Body of pancreas (tissue), 4 donors: ENCODE data around the gene SHLD2. TPM values are rescaled to one million over a fixed set of nuclear protein-coding genes. Genes with fewer than 3 reads are reported as not detected.
A peak's percentile ranks its signal among the peaks of the same experiment; 100 is the strongest.
"Not testable (repeated sequence)": the region's sequence is repeated elsewhere in the genome, so short reads cannot be mapped to it uniquely, and the experiment has no call there.

Experiments used
- ATAC-seq: fragments of 150-250 bp; one replicate; pipeline ENCODE4 v1.9.1; 2016
- DNase-seq, 4 donors: peaks; one replicate each; pipeline ENCODE4 v3.0.0-alpha.2; 2019
- H3K27ac ChIP-seq, 4 donors: fragments of 200-600 bp; sonication (generic); 1 replicate in 3 of 4; 2 replicates in 1 of 4; pipeline versions ENCODE4 v1.5.1 to v1.6.1; 2016 to 2019; ENCODE audit warnings: mild to moderate bottlenecking in 1 of 4, mixed read lengths in 1 of 4, moderate library complexity in 1 of 4
- H3K27me3 ChIP-seq, 2 donors: fragments of 200-600 bp; sonication (generic); one replicate each; pipeline ENCODE4 v1.6.0; 2016; ENCODE audit warnings: mild to moderate bottlenecking in 1 of 2
- H3K36me3 ChIP-seq, 2 donors: fragments of 200-600 bp; sonication (generic); replicated peaks in 1 of 2; 2 replicates each; pipeline ENCODE4 v1.5.1; 2016; ENCODE audit warnings: low read depth in 2 of 2; ENCODE audit not compliant: insufficient read depth in 1 of 2
- H3K4me1 ChIP-seq: fragments of 200-600 bp; sonication (generic); one replicate; pipeline ENCODE4 v1.6.0; 2016
- H3K4me3 ChIP-seq, 2 donors: fragments of 200-600 bp; sonication (generic); 1 replicate in 1 of 2; 2 replicates in 1 of 2; pipeline ENCODE4 v1.5.1; 2016 to 2019
- H3K9me3 ChIP-seq, 3 donors: fragments of 200-600 bp; sonication (generic); 1 replicate in 2 of 3; 2 replicates in 1 of 3; pipeline ENCODE4 v1.5.1; 2016
- POLR2A ChIP-seq, 3 donors: fragments of 450-650 bp; IDR thresholded peaks; one replicate each; pipeline ENCODE4 v1.6.1; 2016; ENCODE audit warnings: antibody characterized with exemption in 3 of 3, mild to moderate bottlenecking in 2 of 3
- WGBS, 2 donors: methylation state at CpG; one replicate each; pipeline ENCODE4 v1.1.5; 2017; 5-methylcytosine and 5-hydroxymethylcytosine counted together
- intact Hi-C: fragments of 100-400 bp; cut with DNase I; formaldehyde crosslinking; loops from one replicate; pipeline ENCODE4 v1.15.1; 2023
- total RNA-seq, 2 donors: library from RNA; depleted of rRNA; stranded (reverse); fragments of >200 nt; gene quantifications; one replicate each; pipeline ENCODE4 v1.1.0, GENCODE V29; 2016
- TF ChIP-seq, protein P1 (sequence below), 7 experiments: fragments of 450-650 bp in 4 of 7; fragments of 200-600 bp in 3 of 7; sonication (generic) in 3 of 7; IDR thresholded peaks; one replicate each; pipeline ENCODE4 v1.5.1; 2016 to 2019; ENCODE audit warnings: antibody characterized with exemption in 7 of 7

The SHLD2 gene
- total RNA-seq, 2 donors from 2014 or later: 15.2 to 16.3 TPM

DNA sequence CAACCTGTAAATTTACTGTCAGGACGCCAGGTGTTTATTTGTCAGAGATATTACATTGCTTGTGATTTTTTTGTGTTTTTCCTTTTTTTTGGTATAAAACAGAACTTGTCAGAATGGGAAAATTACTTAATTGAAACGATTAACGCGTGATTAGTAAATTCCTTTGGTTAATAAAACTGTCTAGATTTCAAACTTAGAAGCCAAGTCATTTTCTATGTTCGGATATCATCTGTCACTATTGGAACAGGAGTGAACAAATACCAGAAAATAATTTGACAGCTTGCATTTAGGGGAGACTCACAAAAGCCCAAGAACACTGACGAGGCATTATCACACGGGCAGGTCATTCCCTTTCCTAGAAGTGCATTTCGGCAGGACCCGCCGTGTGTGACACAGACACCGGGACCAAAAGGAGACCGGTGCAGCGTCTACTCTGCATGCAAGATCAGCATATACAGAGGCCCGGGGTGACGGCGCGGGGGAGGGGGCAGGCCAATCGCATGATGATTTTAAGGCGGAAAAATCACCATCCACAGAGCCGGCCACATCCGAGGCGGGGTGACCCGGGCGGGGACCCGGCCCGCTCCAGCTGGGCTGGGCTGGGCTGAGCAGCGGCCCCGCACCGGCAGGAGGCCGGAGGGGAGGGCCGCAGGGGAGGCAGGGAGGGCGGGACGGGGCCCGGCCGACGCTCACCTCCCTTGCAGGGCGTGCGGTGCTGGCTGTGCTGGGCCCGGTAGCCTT is 1.2 kb upstream of the SHLD2 start:
- 1 to 2% methylated on average over 14 to 36 of the region's 39 CpGs for WGBS, 2 donors
- TF ChIP-seq, protein P1, sequence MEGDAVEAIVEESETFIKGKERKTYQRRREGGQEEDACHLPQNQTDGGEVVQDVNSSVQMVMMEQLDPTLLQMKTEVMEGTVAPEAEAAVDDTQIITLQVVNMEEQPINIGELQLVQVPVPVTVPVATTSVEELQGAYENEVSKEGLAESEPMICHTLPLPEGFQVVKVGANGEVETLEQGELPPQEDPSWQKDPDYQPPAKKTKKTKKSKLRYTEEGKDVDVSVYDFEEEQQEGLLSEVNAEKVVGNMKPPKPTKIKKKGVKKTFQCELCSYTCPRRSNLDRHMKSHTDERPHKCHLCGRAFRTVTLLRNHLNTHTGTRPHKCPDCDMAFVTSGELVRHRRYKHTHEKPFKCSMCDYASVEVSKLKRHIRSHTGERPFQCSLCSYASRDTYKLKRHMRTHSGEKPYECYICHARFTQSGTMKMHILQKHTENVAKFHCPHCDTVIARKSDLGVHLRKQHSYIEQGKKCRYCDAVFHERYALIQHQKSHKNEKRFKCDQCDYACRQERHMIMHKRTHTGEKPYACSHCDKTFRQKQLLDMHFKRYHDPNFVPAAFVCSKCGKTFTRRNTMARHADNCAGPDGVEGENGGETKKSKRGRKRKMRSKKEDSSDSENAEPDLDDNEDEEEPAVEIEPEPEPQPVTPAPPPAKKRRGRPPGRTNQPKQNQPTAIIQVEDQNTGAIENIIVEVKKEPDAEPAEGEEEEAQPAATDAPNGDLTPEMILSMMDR (IDR thresholded peaks at IDR 0.05): peak in 2 of 7 experiments; percentile 3 to 9
- peak; percentile 2 to 68 (median 58) for TF ChIP-seq POLR2A (IDR thresholded peaks at IDR 0.05)
- Histone ChIP-seq H3K9me3 (no peaks in the 10 kb centered on the region), H3K27me3 (no peaks in the 10 kb centered on the region), H3K4me3 (peak overlapping the region; percentile 32 to 61), H3K27ac (peak overlapping the region; percentile 96 to 99 (median 98)), H3K4me1 (peaks cover 42% of the 10 kb centered on the region), H3K36me3 (peaks cover 0 to 2% of the 10 kb centered on the region in 2 donors)
- DNase-seq: peak; percentile 72 to 84 (median 80)
- intact Hi-C loops: no loop called here
- peak; percentile 23 for ATAC-seq

DNA sequence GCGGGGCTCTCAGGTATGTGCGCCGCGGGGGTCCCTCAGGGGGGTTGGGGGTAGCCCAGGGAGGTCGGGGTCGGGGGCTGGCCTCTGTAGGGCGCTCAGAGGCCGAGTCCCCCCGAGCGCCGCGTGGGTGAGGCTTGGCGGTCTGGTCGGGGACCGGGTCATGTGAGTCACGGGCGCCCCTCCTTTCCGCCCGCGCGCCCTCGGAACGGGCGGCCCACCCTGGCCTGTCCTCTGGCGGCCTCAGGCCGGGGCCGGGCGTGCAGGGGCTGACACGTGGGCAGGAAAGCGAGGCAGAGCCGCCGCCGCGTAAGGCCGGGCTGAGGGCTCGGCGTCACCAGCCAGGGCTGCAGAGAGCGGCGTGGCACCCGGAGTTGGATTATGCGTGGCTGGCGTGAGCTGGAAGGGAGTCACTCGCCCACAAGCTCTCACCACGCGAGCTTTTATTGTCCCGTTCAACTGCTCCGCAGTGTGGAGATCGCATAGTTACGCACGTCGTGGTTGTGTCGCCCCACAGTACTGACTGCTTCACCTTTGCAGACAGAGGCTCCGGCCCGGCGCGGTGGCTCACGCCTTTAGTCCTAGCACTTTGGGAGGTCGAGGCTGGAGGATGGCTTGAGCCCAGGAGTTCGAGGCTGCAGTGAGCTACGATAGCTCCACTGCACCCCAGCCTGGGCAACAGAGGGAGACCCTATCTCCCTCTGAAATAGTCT is 385 bp downstream of the SHLD2 start:
- 0 to 3% methylated on average over 3 to 47 of the region's 60 CpGs for WGBS, 2 donors
- TF ChIP-seq POLR2A (IDR thresholded peaks at IDR 0.05): peak; percentile 62 to 79 (median 70)
- TF ChIP-seq, protein P1 (IDR thresholded peaks at IDR 0.05): peak in 3 of 7 experiments; percentile 4 to 18 (median 7)
- ATAC-seq (peak; percentile 47), DNase-seq (peak; percentile 78 to 84 (median 80))
- Histone ChIP-seq H3K27me3 (no peaks in the 10 kb centered on the region), H3K4me1 (peaks cover 26% of the 10 kb centered on the region), H3K27ac (peak overlapping the region; percentile 93 to 99 (median 96)), H3K9me3 (no peaks in the 10 kb centered on the region), H3K36me3 (peaks cover 0 to 5% of the 10 kb centered on the region in 2 donors), H3K4me3 (peak overlapping the region; percentile 64 to 86)
- intact Hi-C loops: no loop called here

GRCh38 chr10:87101996-87102395 is 7.0 kb downstream of the SHLD2 start:
- H3K4me1 ChIP-seq: peaks cover 3% of the 10 kb centered on the region
- TF ChIP-seq POLR2A (IDR thresholded peaks at IDR 0.05): no peak
- no peak overlapping the region for H3K4me3 ChIP-seq
- H3K27me3 ChIP-seq: no peaks in the 10 kb centered on the region
- 85 to 88% methylated on average over 2 of the region's 2 CpGs for WGBS, 2 donors
- no peak for ATAC-seq
- no peak overlapping the region for H3K27ac ChIP-seq
- H3K9me3 ChIP-seq: no peaks in the 10 kb centered on the region
- intact Hi-C loops: no loop called here
- H3K36me3 ChIP-seq: peaks cover 1 to 5% of the 10 kb centered on the region in 2 donors
- no peak for DNase-seq

GRCh38 chr10:87104727-87105126 is 9.7 kb downstream of the SHLD2 start:
- H3K36me3 ChIP-seq: not testable (repeated sequence)

DNA sequence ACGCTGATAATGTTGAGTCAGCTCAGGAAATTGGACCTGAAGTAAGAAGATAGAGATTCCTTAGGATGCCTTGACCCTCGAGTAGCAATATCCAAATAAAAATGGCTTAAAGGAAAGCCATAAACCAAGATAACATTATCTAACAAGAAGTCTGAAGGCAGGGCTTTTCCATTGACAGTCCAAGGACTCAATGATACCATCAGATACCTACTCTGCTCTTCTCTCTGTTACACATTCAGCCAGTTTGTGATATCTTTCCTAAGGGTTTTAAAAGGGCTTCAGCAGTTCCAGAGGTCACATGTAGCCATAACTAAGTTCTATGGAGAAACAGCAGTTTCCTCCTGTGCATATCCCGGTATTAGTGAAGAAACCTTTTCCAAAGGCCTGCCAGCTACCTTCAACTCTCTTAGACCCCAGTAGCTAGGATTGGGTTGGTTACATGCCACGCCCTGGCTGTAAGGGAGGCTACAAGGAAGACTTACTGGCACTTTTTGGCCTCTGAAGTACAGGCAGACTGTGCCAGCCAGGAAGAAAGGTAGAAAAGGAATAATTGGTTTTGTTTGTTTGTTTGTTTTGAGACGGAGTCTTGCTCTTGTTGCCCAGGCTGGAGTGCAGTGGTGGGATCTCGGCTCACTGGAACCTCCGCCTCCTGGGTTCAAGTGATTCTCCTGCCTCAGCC is 10.6 kb downstream of the SHLD2 start:
- 83 to 88% methylated on average over 7 of the region's 7 CpGs for WGBS, 2 donors
- intact Hi-C loops: no loop called here
- H3K27ac ChIP-seq: no peak overlapping the region
- TF ChIP-seq, protein P1 (IDR thresholded peaks at IDR 0.05): no peak
- no peak for TF ChIP-seq POLR2A (IDR thresholded peaks at IDR 0.05)
- no peaks in the 10 kb centered on the region for H3K27me3 ChIP-seq
- no peaks in the 10 kb centered on the region for H3K9me3 ChIP-seq
- no peak overlapping the region for H3K4me3 ChIP-seq
- ATAC-seq (no peak), DNase-seq (no peak)
- peaks cover 0 to 1% of the 10 kb centered on the region in 2 donors for H3K36me3 ChIP-seq
- H3K4me1 ChIP-seq: no peaks in the 10 kb centered on the region

More at GRCh38 chr10:87104727-87105126, 9.7 kb downstream of the SHLD2 start:
- H3K9me3 ChIP-seq, H3K4me1 ChIP-seq, intact Hi-C loops, H3K4me3 ChIP-seq, H3K27me3 ChIP-seq, DNase-seq, H3K27ac ChIP-seq, ATAC-seq: not testable (repeated sequence)
- 89 to 90% methylated on average over 8 of the region's 8 CpGs for WGBS, 2 donors

- 11 to 33% methylated on average over 1 of the region's 1 CpG for WGBS, 2 donors
- ATAC-seq, intact Hi-C loops: not testable (repeated sequence)
These were observed 23.1 kb downstream of the SHLD2 start for GRCh38 chr10:87118122-87118521.

DNA sequence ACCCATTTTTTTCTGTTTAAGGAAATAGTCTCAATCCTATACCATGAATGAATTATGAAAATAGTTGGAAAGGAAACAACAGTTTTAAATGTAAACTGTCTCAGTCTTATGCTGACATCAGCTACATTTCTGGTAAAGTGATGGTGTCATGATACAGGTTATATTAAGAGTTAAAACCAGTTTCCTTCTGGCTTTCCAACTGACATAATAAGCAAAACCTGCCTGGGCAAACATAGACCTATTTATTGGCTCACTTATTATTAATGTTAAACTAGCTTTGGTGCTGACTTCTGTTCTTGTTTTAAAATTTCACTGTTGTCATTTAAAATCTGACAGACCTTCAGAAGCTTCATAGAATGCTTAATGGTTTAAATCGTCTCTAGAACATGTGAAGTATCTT is 24.0 kb downstream of the SHLD2 start:
- H3K9me3 ChIP-seq, intact Hi-C loops, H3K27ac ChIP-seq, DNase-seq, H3K36me3 ChIP-seq, ATAC-seq, H3K27me3 ChIP-seq, H3K4me3 ChIP-seq, H3K4me1 ChIP-seq: not testable (repeated sequence)
- WGBS, 2 donors: 50% methylated on average over 1 of the region's 1 CpG; no CpG with 5 or more reads in 1 of the 2 donors

More at GRCh38 chr10:87118122-87118521, 23.1 kb downstream of the SHLD2 start:
- not testable (repeated sequence) for H3K27ac ChIP-seq, H3K4me1 ChIP-seq, DNase-seq, H3K36me3 ChIP-seq, H3K4me3 ChIP-seq, H3K27me3 ChIP-seq, H3K9me3 ChIP-seq

DNA sequence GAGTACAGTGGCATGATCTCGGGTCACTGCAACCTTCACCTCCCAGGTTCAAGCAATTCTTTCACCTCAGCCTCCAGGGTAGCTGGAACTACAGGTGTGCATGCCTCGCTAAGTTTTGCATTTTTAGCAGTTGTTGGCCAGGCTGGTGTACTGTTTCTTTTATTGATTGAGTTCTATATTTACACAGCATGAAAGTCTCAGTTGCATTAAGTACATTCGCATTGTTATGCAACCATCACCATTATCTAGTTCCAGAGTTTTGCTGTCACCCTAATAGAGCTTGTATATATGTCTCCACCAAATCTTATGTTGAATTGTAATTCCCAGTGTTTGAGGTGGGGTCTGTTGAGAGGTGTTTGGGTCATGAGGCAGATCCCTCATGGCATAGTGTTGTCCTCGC is 28.3 kb downstream of the SHLD2 start:
- H3K36me3 ChIP-seq, H3K9me3 ChIP-seq, H3K4me3 ChIP-seq, DNase-seq, H3K27me3 ChIP-seq, intact Hi-C loops, H3K27ac ChIP-seq, H3K4me1 ChIP-seq: not testable (repeated sequence)
- peak; percentile 60 for ATAC-seq
- WGBS, 2 donors: 25 to 30% methylated on average over 3 of the region's 4 CpGs
